Ectodermal cell (in vitro differentiated cells): ENCODE data around the gene CD22.

Source experiments
- H3K27ac ChIP-seq: 2 replicates; pipeline ENCODE4 v1.7.0; 2013; ENCODE audit warnings: mild to moderate bottlenecking, low read depth, low read length; ENCODE audit not compliant: insufficient read depth, poor library complexity, severe bottlenecking
- H3K27me3 ChIP-seq: 2 replicates; pipeline ENCODE4 v1.7.0; 2013; ENCODE audit warnings: mild to moderate bottlenecking, low read length; ENCODE audit not compliant: insufficient read depth, control insufficient read depth, poor library complexity, severe bottlenecking
- H3K36me3 ChIP-seq: one replicate; pipeline ENCODE4 v1.7.0; 2013; ENCODE audit warnings: low read length; ENCODE audit not compliant: control insufficient read depth, insufficient read depth
- H3K4me1 ChIP-seq: one replicate; pipeline ENCODE4 v1.7.0; 2013; ENCODE audit warnings: low read length; ENCODE audit not compliant: control insufficient read depth, insufficient read depth
- H3K4me3 ChIP-seq: 2 replicates; pipeline ENCODE4 v1.7.0; 2013; ENCODE audit warnings: low read depth, low read length, control low read depth; ENCODE audit not compliant: insufficient read depth
- H3K9me3 ChIP-seq: 2 replicates; pipeline ENCODE4 v1.7.0; 2013; ENCODE audit warnings: mild to moderate bottlenecking, low read length, moderate library complexity; ENCODE audit not compliant: control insufficient read depth
- WGBS, 2 experiments: methylation state at CpG; one replicate each; pipeline ENCODE4 v1.1.7; 2013; ENCODE audit warnings: missing lambda C conversion rate in 2 of 2; 5-methylcytosine and 5-hydroxymethylcytosine counted together

Gene CD22

DNA sequence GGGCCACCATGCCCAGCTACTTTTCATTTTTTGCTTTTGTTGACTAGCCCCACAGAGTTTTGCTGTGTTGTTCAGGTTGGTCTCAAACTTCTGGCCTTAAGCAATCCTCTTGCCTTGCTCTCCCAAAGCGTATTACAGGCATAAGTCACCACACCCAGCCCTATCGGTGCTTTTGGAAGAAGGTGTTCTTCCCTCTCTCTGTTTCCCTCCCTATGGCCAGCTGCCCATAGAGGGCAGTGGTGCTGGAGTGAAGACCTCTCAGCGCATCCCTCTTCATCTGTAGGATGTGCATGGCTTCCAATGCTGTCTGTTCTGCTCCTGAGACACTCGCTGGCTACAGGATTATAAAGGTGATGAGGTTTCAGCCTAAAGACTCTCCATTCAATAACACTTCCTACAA is 1.3 kb upstream of the CD22 start:
- 69 to 81% methylated on average over 4 of the region's 4 CpGs for WGBS, 2 experiments
- H3K9me3 ChIP-seq: no peaks in the 10 kb centered on the region

DNA sequence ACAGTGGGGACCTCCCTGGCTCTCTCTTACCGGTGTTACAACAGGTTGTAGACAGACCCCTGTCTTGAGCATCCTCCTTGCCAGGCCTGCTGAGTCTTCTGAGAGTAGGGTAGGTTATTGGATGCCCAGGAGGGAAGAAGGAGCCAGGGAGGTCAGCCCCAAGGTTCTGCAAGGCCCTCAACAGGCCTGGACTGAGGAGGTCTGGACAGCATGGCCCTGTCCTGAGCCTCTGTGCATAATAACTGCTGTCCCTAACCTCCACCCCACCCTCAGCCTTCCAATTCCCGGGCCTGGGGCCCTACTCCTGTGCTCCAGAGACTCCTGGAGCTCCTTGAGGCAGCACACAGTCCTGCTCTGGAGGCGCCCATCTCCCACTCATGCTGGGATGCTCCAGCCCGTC is 336 bp downstream of the CD22 start:
- Histone ChIP-seq H3K27me3 (no peaks in the 10 kb centered on the region), H3K27ac (no peak overlapping the region), H3K4me1 (no peaks in the 10 kb centered on the region), H3K9me3 (no peaks in the 10 kb centered on the region), H3K4me3 (no peak overlapping the region), H3K36me3 (no peaks in the 10 kb centered on the region)
- WGBS, 2 experiments: 86 to 94% methylated on average over 4 of the region's 4 CpGs

More for the DNA sequence above, 1.3 kb upstream of the CD22 start:
- Histone ChIP-seq H3K27me3 (no peaks in the 10 kb centered on the region), H3K27ac (no peak overlapping the region), H3K36me3 (no peaks in the 10 kb centered on the region), H3K4me1 (no peaks in the 10 kb centered on the region), H3K4me3 (no peak overlapping the region)

DNA sequence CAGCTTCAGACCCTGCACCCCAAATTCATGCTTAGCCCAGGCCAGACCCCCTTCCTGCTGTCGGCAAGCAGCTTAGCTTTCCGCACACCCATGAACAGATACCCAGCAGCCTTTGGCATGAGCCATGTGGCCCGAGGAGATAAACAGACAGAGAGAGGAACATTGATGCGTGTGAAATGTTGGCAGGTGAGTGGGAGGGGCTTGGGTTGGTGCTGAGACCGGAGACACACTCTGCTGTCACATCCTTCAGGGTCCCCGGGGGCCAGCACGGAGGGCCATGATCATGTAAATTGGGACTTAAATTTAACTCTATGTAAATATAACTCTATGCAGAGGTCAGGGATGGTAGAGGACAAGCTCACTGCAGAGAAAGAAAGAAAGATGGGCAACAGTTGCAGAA is 1.5 kb downstream of the CD22 start:
- Histone ChIP-seq H3K27me3 (no peaks in the 10 kb centered on the region), H3K27ac (no peak overlapping the region), H3K36me3 (no peaks in the 10 kb centered on the region), H3K4me3 (no peak overlapping the region), H3K9me3 (no peaks in the 10 kb centered on the region), H3K4me1 (no peaks in the 10 kb centered on the region)
- WGBS, 2 experiments: 83 to 85% methylated on average over 7 of the region's 7 CpGs

DNA sequence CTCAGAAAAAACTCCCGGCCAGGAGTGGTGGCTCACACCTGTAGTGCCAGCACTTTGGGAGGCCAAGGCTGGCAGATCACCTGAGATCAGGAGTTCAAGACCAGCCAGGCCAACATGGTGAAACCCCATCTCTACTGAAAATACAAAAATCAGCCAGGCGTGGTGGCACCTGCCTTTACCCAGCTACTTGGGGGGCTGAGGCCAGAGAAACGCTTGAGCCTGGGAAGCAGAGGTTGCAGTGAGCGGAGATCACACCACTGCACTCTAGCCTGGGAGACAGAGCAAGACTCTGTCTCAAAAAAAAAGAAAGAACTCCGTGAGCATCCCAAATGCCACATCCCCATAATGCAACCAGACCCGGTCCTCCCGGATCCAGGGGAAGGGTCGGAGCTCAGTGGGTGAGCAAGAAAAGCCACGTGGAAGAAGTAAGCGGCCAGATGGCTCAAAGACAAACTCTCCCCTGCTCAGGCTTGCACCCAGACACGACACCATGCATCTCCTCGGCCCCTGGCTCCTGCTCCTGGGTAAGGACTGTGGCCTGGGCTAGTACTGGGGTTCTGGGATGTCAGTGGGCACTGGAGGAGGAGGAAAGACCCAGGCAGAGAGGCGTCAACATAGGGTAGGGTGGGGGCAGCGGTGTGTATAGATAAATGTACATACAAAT is 2.7 kb downstream of the CD22 start:
- Histone ChIP-seq H3K9me3 (no peaks in the 10 kb centered on the region), H3K27me3 (no peaks in the 10 kb centered on the region), H3K27ac (no peak overlapping the region), H3K4me1 (no peaks in the 10 kb centered on the region), H3K36me3 (no peaks in the 10 kb centered on the region), H3K4me3 (no peak overlapping the region)
- 89 to 90% methylated on average over 12 of the region's 14 CpGs for WGBS, 2 experiments

DNA sequence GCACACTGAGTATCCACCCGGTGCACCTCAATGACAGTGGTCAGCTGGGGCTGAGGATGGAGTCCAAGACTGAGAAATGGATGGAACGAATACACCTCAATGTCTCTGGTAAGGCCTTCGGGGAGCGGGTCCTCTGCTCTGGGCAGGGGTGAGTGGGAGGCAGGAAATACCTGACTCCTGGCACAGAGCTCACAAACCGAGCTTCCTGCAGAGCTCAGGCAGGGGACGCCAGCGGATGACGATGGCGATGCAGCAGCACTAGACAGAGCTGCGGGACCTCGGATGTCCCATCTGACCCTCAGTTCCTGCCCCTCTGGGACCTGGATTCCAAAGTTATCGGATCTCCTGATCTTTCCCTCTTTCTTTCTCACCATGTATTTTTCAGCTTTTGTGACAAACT is 3.8 kb downstream of the CD22 start:
- H3K27ac ChIP-seq: no peak overlapping the region
- H3K9me3 ChIP-seq: no peaks in the 10 kb centered on the region
- H3K4me3 ChIP-seq: no peak overlapping the region
- no peaks in the 10 kb centered on the region for H3K27me3 ChIP-seq
- no peaks in the 10 kb centered on the region for H3K4me1 ChIP-seq
- H3K36me3 ChIP-seq: no peaks in the 10 kb centered on the region
- 87 to 89% methylated on average over 12 of the region's 12 CpGs for WGBS, 2 experiments

DNA sequence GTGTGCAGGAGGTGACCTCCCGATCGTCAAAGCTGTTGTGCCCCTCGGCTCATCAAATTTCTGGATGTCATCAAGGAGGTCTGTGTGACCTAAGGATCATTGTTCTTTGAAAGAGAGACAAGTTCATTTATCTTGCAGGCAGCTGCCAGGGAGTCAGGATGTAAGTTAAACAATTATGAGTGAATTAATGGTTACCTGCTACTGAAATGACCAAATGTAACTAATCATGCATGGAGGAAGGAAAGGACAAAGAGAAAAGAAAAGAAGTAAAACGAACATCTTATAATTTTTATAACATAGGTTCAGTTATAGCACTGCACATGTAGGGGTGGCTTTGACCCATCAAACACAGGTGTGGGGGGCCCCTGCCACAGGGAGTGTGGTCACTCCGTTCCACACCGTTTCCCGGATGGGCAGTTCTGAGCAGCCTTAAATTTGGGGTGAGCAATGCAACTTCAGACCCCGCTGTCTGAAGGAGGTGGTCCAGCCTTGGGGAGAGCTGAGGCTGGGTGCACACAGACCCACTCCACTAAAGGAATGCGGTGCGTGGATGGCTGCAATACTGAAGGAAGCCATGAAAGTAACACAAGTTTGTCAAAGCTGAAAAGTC is 5.3 kb downstream of the CD22 start:
- WGBS, 2 experiments: 95 to 96% methylated on average over 10 of the region's 10 CpGs
- Histone ChIP-seq H3K27me3 (no peaks in the 10 kb centered on the region), H3K4me1 (no peaks in the 10 kb centered on the region), H3K27ac (no peak overlapping the region), H3K36me3 (no peaks in the 10 kb centered on the region), H3K4me3 (no peak overlapping the region), H3K9me3 (no peaks in the 10 kb centered on the region)

DNA sequence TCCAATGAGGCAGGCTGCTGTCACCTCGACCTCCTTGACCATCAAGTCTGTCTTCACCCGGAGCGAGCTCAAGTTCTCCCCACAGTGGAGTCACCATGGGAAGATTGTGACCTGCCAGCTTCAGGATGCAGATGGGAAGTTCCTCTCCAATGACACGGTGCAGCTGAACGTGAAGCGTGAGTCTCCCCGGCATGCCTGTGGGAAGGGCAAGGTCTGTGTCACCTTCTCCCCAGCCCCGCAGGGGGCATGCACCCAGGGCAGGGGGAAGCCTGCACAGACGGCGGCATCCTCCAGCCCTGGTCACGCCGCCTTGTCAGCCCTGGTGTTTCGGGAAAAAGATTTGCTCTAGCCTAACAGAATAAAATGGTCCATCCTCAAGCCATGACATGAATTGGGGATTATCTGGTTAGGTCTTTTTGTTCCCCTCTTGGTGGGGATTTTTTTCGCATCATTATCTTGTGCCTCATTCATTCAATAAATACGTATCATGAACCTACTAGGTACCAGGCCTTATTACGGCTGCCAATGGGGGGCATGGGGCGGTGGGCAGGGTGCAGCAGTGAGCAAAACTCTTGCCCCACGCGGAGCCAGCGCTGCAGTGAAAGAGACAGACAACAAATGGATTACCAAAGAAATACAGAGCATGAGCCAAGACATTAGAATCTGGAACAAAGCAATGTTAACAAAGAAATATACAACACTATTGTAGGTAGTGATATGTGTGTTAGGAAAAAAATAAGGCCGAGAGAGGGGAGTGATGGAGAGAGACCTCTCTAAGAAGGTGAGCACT is 7.4 kb downstream of the CD22 start:
- H3K27ac ChIP-seq: no peak overlapping the region
- H3K9me3 ChIP-seq: no peaks in the 10 kb centered on the region
- H3K27me3 ChIP-seq: no peaks in the 10 kb centered on the region
- no peaks in the 10 kb centered on the region for H3K4me1 ChIP-seq
- no peak overlapping the region for H3K4me3 ChIP-seq
- H3K36me3 ChIP-seq: no peaks in the 10 kb centered on the region
- WGBS, 2 experiments: 92 to 94% methylated on average over 21 of the region's 21 CpGs

DNA sequence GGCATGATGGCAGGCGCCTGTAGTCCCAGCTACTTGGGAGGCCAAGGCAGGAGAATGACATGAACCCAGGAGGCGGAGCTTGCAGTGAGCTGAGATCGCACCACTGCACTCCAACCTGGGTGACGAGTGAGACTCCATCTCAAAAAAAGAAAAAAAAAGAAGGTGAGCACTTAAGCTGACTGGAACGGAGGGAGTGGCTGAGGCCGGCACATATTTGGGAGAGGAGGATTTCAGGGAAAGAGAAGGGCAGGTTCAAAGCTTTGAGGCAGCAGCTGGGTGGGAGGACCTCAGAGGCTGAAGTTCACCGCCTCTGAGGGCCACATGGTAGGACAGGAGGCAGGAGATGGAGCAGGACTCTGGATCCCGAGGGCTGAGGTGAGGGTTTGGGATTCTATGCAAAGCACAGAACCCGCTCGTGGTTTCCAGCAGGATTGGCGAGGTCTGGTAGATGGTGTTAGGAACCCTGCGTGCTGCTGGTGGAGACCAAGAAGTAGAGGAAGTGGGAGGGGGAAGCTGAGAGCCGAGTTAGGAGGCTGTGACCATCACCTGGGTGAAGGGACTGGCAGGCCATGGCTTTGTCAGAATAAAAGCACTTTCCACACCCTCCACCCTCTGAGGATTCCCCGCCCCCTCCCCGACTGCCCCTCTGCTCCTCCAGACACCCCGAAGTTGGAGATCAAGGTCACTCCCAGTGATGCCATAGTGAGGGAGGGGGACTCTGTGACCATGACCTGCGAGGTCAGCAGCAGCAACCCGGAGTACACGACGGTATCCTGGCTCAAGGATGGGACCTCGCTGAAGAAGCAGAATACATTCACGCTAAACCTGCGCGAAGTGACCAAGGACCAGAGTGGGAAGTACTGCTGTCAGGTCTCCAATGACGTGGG is 8.4 kb downstream of the CD22 start:
- Histone ChIP-seq H3K9me3 (no peaks in the 10 kb centered on the region), H3K4me1 (no peaks in the 10 kb centered on the region), H3K36me3 (no peaks in the 10 kb centered on the region), H3K27me3 (no peaks in the 10 kb centered on the region), H3K4me3 (no peak overlapping the region), H3K27ac (no peak overlapping the region)
- 91% methylated on average over 25 of the region's 25 CpGs for WGBS, 2 experiments

DNA sequence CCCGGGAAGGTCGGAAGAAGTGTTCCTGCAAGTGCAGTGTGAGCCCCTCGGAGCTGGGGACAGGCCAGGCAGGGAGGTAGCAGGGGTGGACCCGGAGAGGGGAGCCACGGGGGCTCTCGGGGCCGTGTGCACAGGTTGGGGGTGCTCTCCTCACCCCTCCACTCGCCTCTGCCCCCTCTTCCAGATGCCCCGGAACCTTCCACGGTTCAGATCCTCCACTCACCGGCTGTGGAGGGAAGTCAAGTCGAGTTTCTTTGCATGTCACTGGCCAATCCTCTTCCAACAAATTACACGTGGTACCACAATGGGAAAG is 9.0 kb downstream of the CD22 start:
- no peaks in the 10 kb centered on the region for H3K9me3 ChIP-seq
- no peak overlapping the region for H3K27ac ChIP-seq
- H3K4me1 ChIP-seq: no peaks in the 10 kb centered on the region
- H3K4me3 ChIP-seq: no peak overlapping the region
- WGBS, 2 experiments: 93 to 94% methylated on average over 13 of the region's 13 CpGs
- no peaks in the 10 kb centered on the region for H3K27me3 ChIP-seq
- H3K36me3 ChIP-seq: no peaks in the 10 kb centered on the region

DNA sequence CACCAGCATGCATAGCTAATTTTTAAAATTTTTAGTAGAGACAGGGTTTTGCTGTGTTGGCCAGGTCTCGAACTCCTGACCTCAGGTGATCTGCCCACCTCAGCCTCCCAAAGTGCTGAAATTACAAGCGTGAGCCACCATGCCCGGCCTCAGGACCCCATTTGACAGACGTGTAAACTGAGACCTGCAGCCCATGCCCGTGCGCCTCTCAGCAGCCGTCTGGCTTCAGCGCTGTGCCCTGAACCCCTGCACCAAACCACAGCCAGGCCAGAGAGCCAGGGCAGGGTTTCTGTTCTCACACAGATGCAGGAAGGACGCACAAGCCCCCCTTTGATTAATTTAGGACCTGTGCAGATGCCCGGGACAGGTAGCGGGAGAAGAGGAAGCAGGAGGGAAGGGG is 11.4 kb downstream of the CD22 start:
- Histone ChIP-seq H3K9me3 (no peaks in the 10 kb centered on the region), H3K27me3 (no peaks in the 10 kb centered on the region), H3K4me1 (no peaks in the 10 kb centered on the region), H3K36me3 (no peaks in the 10 kb centered on the region), H3K4me3 (no peak overlapping the region), H3K27ac (no peak overlapping the region)
- WGBS, 2 experiments: 90 to 95% methylated on average over 11 of the region's 11 CpGs
